OCI-LY3 (cell line): ENCODE results near the gene MTMR10.

Source experiments
- H2AFZ ChIP-seq: fragments of 200-600, 300-600 bp; shearing (Covaris generic); 2 replicates; pipeline ENCODE4 v1.6.0; 2014; ENCODE audit warnings: antibody characterized with exemption, low read depth, low read length
- H3K27ac ChIP-seq: fragments of 200-600, 300-600 bp; sonication (generic); 2 replicates; pipeline ENCODE4 v1.5.1; 2014; ENCODE audit warnings: mild to moderate bottlenecking, low read length, moderate library complexity, mixed read lengths
- H3K27me3 ChIP-seq: fragments of 200-600, 300-600 bp; sonication (generic); 2 replicates; pipeline ENCODE4 v1.6.1; 2014; ENCODE audit warnings: low read depth, low read length, mixed read lengths
- H3K36me3 ChIP-seq: fragments of 200-600, 300-600 bp; sonication (generic); replicated peaks from 2 replicates; pipeline ENCODE3; 2014; ENCODE audit warnings: low read depth, low read length, mixed read lengths
- H3K4me1 ChIP-seq: fragments of 300-600, 200-600 bp; sonication (generic); 2 replicates; pipeline ENCODE4 v1.6.1; 2014; ENCODE audit warnings: low read length, mixed read lengths
- H3K4me2 ChIP-seq: fragments of 200-600, 300-600 bp; sonication (generic); 2 replicates; pipeline ENCODE4 v1.6.1; 2014; ENCODE audit warnings: low read length, mixed read lengths
- H3K4me3 ChIP-seq: fragments of 300-600, 200-600 bp; sonication (generic); 2 replicates; pipeline ENCODE4 v1.5.1; 2014; ENCODE audit warnings: antibody characterized with exemption, mild to moderate bottlenecking, low read length, moderate library complexity
- H3K79me2 ChIP-seq: fragments of 300-600, 200-600 bp; shearing (Covaris generic); 2 replicates; pipeline ENCODE4 v1.6.1; 2014; ENCODE audit warnings: mild to moderate bottlenecking, low read length, mixed read lengths
- H3K9ac ChIP-seq: fragments of 300-600, 200-600 bp; shearing (Covaris generic); 2 replicates; pipeline ENCODE4 v1.6.0; 2014; ENCODE audit warnings: mild to moderate bottlenecking, low read length, moderate library complexity
- H3K9me3 ChIP-seq: fragments of 200-600, 300-600 bp; shearing (Covaris generic); 2 replicates; pipeline ENCODE4 v1.6.1; 2014; ENCODE audit warnings: low read length, mixed read lengths; ENCODE audit not compliant: insufficient read depth
- H4K20me1 ChIP-seq: fragments of 200-600, 300-600 bp; sonication (generic); 2 replicates; pipeline ENCODE4 v1.6.1; 2016; ENCODE audit warnings: low read length, mixed read lengths; ENCODE audit not compliant: insufficient read depth
- CTCF ChIP-seq: fragments of 200-600, 300-600 bp; sonication (generic); IDR thresholded peaks from 2 replicates; pipeline ENCODE4 v1.5.1; 2014; ENCODE audit warnings: antibody characterized with exemption, low read length, low read depth
- EZH2phosphoT487 ChIP-seq: fragments of 200-600 bp; shearing (Covaris generic); IDR thresholded peaks from 2 replicates; pipeline ENCODE4 v1.6.1; 2018; ENCODE audit warnings: antibody characterized with exemption, mixed run types, low read depth

The MTMR10 gene

DNA sequence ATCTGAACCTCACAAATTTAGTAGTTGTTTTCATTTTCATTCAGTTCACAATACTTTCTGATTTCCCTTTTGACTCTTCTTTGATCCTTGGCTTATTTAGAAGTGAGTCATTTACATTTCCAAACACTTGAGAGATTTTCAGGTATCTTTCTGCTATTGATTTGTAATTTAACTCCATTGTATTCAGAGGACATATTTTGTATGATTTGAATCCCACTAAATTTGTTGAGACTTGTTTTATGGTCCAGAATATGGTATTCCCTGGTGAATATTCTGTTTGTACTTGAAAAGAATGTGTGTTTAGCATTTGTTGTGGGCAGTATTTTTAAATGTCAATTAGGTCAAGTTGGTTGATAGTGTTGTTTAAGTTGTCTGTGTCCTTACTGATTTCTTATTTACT is 58.1 kb downstream of the MTMR10 start:
- no peaks in the 10 kb centered on the region for H3K27me3 ChIP-seq
- TF ChIP-seq EZH2phosphoT487 (no peak), CTCF (no peak)
- H3K36me3 ChIP-seq, result peaks cover 42% of the 10 kb centered on the region
- H3K9ac ChIP-seq, result no peak overlapping the region
- H2AFZ ChIP-seq, result no peak overlapping the region
- H3K9me3 ChIP-seq, result no peaks in the 10 kb centered on the region
- no peaks in the 10 kb centered on the region for H3K79me2 ChIP-seq
- H3K4me2 ChIP-seq, result no peak overlapping the region
- H3K4me1 ChIP-seq, result peaks cover 40% of the 10 kb centered on the region
- no peaks in the 10 kb centered on the region for H4K20me1 ChIP-seq
- no peak overlapping the region for H3K27ac ChIP-seq
- no peak overlapping the region for H3K4me3 ChIP-seq

- peak overlapping the region; percentile 63 for H3K4me2 ChIP-seq
- no peaks in the 10 kb centered on the region for H3K9me3 ChIP-seq
- peak overlapping the region; percentile 26 for H3K4me3 ChIP-seq
- H4K20me1 ChIP-seq, result no peaks in the 10 kb centered on the region
- no peak overlapping the region for H2AFZ ChIP-seq
- H3K27ac ChIP-seq, result peak overlapping the region; percentile 59
- H3K79me2 ChIP-seq, result no peaks in the 10 kb centered on the region
- peaks cover 34% of the 10 kb centered on the region for H3K36me3 ChIP-seq
- peaks cover 49% of the 10 kb centered on the region for H3K4me1 ChIP-seq
- H3K9ac ChIP-seq, result peak overlapping the region; percentile 15; the same call in 1 of the 2 replicates
- TF ChIP-seq CTCF (no peak), EZH2phosphoT487 (no peak)
- no peaks in the 10 kb centered on the region for H3K27me3 ChIP-seq
These were observed 61.0 kb downstream of the MTMR10 start for GRCh38 chr15:30930422-30930821.

DNA sequence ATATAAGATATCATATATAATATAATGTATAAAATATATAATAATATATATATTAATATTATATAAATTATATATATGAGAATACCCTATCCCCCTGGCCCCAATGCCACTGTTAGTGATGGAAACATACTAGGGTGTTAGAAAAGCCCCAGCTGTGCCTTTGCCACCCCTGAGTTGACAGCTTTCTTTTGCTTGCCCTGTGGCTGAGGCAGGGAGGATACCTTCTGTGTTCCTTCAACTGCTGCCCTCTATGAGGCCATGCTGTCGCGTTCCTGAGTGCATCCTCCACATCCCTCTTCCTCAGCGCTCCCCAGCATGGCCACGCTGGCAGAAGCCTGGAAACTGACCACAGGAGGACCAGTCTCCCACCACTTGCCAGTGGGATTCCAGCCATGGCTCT is 61.4 kb downstream of the MTMR10 start:
- Histone ChIP-seq H2AFZ (no peak overlapping the region), H3K9ac (peak overlapping the region; percentile 15; the same call in 1 of the 2 replicates), H3K4me1 (peaks cover 49% of the 10 kb centered on the region), H3K27ac (peak overlapping the region; percentile 59), H3K9me3 (no peaks in the 10 kb centered on the region), H3K4me3 (peak overlapping the region; percentile 26), H4K20me1 (no peaks in the 10 kb centered on the region), H3K4me2 (peak overlapping the region; percentile 63), H3K79me2 (no peaks in the 10 kb centered on the region), H3K27me3 (no peaks in the 10 kb centered on the region), H3K36me3 (peaks cover 33% of the 10 kb centered on the region)
- TF ChIP-seq CTCF (no peak), EZH2phosphoT487 (no peak)

DNA sequence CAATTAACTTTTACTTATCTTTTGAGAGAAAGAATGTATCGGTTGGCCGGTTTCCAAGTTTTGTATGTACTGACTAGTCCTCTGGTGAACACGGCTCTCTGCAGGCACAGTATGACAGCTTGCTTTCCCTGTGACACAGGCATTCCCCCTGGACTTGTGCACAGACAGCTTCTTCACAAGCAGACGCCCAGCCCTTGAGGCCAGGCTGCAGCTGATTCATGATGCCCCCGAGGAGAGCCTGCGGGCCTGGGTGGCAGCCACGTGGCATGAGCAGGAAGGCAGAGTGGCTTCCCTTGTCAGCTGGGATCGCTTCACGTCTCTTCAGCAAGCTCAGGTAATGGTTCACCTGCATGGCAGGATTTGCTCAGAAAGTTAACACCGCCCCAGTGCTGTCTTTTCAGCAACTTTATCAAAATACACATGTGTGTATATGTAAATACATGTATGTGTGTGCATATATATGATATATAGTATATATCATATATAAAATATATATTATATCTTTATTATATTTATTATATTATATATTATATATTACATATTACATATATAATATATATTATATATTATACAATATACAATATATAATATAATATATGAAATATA is 62.3 kb downstream of the MTMR10 start:
- Histone ChIP-seq H3K9ac (no peak overlapping the region), H3K27me3 (no peaks in the 10 kb centered on the region), H3K79me2 (no peaks in the 10 kb centered on the region), H3K4me1 (peaks cover 44% of the 10 kb centered on the region), H2AFZ (no peak overlapping the region), H3K27ac (no peak overlapping the region), H3K4me3 (no peak overlapping the region), H3K36me3 (peaks cover 32% of the 10 kb centered on the region), H3K4me2 (no peak overlapping the region), H3K9me3 (no peaks in the 10 kb centered on the region), H4K20me1 (no peaks in the 10 kb centered on the region)
- no peak for TF ChIP-seq EZH2phosphoT487
